ENCODE results near the gene GABBR2.
"Not testable (repeated sequence)": the region's sequence is repeated elsewhere in the genome, so short reads cannot be mapped to it uniquely, and the experiment has no call there.

GABBR2 gene

DNA sequence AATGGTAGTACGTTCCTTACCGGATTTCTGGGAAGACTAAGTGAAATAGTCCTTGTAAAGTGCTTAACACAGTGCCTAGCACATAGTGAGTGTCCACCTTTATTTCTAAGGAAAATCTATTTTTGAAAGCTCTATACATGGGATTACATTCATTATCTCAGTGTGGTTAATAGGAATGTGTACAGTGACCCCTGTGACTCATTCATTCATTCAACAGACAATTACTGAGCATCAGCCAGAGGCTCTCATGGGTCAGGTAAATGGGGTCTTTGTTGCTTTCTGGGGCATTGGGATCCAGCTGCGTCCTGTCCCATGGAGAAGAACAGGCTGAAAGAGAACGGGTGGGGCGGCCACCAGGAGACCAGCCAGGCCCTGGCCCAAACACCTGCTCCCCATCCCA is 227.1 kb downstream of the GABBR2 start:
- no peak for DNase-seq (ENCODE audit: low read depth in 2 of 2)

DNA sequence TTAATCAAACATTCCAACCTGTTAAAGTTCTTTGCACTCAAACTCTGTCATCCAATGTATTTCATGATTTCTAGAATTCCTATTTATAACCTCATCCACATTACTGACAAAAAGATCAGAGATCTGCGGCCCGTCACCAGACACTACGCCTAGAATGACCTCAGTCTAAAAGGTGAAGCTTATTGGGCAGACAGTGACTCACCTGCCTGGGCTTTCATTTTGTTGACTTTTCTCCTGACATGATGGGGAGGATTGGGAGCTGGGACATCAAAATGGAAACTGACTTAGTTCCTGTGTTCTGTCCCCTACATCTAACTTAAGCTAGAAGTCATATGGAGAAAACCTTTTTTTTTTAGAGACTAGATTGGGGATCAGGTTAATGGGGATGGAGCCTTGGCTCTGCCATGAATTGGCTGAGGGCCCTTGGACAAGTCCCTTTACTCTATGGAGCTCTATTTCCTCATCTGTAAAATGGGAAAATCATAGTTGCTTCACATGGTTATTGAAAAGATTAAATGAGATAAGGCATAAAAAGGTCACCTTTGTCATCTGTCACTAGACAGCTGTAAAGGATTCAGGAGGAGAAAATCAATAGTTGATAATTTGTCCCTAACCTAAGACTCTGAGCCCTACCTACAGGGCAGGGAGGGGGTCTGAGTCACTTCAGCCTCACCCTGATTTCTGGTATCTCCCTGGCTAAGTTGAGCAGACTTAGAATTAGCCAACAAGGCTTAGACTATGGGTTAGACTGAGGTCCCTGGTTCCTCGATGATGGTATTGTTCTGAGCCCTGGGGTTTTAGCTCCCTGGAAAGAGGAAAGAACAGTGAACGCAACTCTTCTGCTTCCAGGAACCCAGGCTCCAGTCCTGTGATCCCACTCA is 228.5 kb downstream of the GABBR2 start:
- no peak for DNase-seq (ENCODE audit: low read depth in 2 of 2)

DNA sequence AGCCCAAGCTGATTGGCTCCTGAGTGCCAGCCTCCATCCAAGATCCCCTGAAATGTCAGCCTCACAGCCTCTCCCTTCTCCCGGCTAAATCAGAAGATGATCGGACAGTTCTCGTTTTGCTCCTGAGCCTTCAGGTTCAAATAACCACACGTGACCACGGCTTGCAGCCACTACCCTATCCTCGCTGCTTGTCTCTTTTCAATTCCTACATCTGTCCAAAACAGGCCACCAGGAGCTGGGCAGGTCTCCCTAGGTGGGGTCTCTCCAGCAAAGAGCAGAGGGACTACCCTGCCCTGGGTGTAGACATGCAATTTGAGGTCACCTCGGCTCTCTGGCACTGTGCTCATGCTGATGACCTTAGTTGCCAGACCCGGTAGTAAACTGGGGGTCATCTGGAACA is 229.3 kb downstream of the GABBR2 start:
- no peak for DNase-seq (ENCODE audit: low read depth in 2 of 2)

DNA sequence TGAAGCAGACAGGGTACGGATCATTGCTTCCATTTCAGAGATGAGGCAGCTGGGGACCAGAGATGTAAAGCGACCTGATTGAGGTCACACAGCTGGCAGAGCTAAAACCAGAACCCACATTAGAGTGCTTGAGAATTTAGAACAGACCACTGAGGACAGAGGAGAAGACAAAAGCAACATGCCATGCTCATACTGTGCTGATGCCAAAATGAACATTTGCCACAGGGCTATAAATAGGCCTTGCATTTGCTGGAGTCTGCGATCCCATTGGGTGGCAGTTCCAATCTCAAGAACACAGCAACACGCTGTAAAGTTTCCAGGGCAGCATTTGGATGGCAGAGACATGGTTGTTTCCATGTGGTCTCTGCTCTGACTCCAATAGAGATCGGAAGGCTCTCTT is 230.9 kb downstream of the GABBR2 start:
- DNase-seq (ENCODE audit: low read depth in 2 of 2), result no peak

DNA sequence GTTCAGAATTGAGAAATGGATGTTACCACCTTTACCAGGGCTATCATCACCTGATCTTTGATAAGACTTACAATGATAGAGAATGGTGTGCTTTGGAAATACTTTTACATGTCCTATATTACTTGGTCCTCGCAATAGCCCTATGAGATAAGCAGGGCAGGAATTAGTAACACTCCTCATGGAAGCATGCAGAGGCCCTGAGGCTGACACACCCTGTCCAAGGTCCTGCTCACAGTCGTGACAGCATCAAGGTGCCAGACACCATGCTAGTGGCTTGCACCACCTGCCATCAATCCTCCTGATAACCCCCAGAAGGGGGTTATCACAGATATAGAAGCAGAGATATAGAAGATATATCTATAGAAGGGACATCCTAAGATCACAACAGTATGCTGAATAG is 236.5 kb downstream of the GABBR2 start:
- DNase-seq (ENCODE audit: low read depth in 2 of 2), result no peak

DNA sequence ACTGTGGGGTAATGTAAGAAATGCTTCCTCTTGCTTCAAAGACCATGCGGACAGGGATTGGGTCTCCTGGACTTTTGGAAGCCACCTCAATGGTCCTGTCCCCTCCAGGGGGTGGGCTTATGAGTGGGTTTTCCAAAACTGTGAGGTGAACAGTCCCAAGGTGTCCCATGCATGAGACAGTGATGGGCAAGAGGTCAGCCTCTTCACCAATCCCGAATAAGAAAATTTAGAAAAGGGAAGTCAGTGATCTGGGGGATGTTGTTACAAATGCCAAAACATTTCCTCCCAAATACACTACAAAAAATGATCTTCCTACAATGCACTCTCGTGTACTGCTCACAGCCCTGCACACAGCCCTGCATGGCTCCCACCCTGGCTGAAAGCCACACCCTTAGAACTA is 237.6 kb downstream of the GABBR2 start:
- no peak for DNase-seq (ENCODE audit: low read depth in 2 of 2)

DNA sequence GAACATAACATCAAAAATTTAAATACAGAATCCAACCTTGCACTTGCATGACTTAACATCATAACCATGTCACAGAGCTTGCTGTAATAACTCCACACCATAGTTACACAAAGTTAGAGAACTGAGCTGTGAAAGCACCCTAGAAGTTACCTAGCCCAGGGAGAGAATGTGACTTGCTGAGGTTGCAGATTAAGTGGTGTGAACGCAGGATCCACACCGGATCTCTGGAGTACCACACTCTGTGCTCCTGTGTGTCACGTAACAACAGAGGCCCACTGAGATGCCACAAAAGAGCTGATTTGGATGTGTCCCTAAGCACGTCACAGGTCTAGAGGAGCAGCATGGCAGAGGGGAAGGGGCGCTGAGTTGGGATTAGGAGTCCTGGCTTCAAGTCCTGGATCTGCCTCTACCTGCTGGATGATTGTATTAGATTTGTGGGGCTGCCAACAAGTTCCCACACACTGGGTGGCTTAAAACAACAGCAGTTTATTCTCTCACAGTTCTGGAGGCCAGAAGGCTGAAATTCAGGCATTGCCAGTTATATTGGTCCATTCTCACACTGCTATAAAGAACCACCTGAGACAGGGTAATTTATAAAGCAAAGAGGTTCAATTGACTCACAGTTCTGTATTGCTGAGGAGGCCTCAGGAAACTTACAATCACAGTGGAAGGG is 240.0 kb downstream of the GABBR2 start:
- no peak for DNase-seq (ENCODE audit: low read depth in 2 of 2)

DNA sequence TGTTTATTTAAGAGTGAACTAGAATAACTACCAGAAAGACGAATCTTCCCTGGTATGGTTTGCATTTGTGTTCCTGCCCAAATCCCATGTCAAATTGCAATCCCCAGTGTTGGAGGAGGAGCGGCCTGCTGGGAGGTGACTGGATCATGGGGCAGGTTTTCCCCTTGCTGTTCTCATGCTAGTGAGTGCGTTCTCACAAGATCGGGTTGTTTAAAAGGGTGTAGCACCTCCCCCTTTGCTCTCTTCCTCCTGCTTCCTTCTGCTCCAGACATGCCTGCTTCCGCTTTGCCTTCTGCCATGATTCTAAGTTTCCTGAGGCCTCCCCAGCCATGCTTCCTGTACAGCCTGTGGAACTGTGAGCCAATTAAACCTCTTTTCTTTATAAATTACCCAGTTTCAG is 242.9 kb downstream of the GABBR2 start:
- no peak for DNase-seq (ENCODE audit: low read depth in 2 of 2)

DNA sequence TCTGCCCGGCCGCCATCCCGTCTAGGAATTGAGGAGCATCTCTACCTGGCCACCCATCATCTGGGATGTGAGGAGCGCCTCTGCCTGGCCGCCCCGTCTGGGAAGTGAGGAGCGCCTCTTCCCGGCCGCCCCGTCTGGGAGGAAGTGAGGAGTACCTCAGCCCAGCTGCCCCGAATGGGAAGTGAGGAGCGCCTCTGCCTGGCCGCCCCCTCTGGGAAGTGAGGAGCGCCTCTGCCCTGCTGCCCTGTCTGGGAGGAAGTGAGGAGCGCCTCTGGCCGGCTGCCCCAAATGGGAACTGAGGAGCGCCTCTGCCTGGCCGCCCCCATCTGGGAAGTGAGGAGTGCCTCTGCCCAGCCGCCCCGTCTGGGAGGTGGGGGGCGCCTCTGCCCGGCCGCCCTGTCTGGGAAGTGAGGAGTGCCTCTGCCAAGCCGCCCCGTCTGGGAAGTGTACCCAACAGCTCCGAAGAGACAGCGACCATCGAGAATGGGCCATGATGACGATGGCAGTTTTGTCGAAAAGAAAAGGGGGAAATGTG is 244.5 kb downstream of the GABBR2 start:
- DNase-seq (ENCODE audit: low read depth in 2 of 2), result not testable (repeated sequence)

DNA sequence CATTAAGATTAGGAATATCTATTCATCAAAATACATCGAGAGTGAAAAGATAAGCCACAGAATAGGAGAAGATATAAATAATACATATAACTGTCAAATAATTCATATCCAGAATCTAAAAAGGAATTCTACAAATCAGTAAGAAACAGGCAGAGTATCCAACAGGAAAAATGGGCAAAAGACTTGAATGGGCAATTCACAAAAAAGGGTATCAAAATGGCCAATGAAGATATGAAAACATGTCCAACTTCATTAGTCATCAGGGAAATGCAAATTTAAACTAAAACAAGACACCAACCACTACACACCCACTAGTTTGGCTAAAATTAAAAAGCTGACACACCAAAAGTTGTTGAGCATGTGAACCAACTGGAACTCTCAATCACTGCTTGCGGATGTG is 246.4 kb downstream of the GABBR2 start:
- DNase-seq (ENCODE audit: low read depth in 2 of 2), result no peak

DNA sequence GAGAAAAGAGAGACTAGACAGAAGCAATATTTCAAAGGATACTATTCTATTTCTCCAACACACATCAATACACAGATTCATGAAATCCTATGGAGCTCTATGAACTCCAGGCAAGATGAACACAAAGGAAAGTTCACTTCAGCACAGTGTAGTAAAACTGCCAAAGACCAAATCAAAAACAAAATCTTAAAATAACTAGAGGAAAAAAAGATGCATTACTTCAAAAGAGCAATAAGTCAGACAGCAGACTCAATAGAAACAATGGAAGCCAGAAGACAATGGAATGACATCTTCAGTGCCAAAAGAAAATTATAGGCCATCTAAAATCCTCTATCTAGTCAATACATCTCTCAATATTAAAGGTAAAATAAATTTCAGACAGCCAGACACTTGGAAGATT is 248.0 kb downstream of the GABBR2 start:
- DNase-seq (ENCODE audit: low read depth in 2 of 2), result no peak

DNA sequence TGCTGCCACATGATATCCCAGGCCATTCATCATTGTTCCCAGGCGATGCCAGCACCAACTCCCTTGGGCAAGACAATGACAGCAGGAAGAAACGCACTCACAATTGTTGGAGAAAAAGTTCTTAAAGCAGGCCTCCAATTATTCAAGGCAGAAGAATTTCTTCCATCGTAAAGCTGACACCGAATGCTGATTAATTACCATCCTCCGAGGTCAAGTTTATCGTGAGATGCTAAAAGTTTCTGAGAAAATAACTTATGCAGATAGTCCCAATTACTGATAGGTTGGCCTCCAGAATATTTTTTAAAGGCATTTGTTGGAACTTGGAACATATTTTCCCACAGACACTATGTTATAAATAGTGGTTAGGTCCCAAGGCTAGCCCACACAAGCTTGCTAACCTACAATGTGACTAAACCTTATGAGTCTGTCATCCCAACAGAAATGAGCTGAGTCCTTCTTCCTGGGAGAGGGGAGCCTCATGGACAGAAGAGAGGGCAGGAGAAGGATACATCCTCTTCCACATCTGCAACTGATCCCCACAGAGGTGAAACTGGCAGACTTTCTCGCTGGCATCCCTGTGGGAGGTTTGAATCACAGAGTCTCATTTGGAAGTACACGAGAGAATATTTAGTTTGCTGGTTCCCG is 250.9 kb downstream of the GABBR2 start:
- no peak for DNase-seq (ENCODE audit: low read depth in 2 of 2)

DNA sequence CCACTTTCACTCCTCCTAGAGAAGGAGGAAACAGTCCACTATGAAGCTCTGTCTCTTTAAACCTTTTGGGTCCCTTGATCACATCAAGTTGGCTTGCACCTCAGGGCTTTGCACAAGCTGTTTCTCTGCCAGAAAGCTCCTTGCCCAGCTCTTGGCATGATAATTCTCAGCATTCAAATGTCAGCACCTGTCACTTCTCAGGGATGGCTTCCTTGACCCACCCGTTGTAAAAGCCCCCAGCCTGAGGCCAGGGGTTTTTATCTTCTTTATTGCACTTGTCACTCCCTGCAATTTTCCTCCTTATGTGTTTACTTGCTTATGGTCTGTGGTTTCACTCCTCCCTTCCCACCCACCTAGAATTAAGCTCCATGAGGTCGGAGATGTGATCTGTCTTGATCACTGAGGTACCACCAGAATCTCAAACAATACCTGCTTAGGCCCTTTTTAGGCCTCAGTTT is 252.6 kb downstream of the GABBR2 start:
- no peak for DNase-seq (ENCODE audit: low read depth in 2 of 2)

DNA sequence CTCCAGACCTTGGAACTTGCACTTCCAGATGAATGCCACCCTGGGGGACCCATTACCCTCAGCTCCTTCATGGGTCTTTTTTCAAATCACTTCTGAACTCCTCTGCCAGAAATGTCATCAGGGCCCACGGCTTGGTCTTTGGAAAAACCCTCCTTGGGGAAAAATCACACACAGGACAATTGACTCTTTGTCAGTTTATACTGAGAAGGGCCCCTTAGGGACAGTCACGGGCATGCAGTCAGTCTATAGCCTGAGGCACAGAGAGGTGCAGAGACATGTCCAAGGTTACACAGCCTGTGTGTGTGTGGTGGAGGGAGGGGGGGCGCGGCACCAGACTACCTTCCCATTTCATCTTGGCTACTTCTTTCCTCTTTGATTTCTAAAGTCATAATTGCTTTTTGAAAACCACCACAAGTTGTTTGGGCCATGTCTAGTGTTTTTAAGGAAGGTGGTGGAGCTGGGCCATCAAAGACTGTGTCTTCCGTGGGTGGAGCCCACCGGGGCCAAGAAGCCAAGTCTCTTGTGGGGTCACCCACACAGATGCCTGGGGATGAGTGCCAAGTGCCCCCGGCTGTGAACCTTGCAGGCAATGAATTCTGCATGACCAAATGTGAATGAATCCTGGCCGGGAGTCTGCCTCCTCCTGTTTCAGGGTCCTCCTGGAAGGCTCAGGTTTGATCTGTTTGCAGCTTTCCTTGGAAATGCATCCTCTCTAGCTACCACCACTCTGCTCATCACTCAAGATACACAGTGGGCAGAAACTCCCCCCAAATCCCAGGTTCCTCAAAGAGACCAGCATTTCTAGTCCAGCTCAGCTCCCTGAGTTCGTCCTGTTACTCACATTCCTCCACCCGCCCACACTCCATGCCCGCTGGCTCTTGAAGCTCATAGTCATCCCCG is 253.2 kb downstream of the GABBR2 start:
- no peak for DNase-seq (ENCODE audit: low read depth in 2 of 2)

DNA sequence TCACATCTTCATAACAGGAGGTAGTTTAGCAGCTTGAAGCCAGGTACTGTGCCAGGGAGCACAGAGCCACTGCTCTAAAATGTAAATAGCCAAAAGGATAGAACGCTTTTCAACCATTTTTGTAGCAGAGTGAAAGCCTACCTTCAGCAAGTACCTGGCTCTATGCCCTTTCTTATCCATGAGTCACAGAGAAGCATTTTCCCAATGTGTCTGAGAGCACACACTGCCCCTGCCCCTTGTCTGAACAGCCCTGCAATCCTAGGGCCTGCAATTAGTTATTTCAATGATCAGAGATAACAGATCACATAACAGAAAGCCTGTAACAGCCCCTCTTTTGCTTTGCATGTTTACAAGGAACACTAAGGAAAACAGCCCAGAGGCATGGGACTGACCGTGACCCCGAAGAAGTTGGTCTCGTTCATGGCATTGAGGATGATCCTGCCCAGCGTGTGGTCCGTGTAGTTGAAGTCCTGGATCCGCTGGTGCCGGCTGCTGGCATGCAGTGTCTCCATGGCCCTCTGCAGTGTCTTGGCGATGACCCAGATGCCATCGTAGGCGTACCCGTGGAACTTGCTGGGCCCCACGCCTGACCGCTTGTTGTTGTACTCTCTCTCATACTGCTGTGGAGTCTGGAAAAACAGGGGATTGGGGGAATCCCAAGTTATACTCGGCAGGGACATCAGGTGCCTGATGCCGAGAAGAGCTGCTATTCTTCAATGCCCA is 255.0 kb downstream of the GABBR2 start:
- no peak for DNase-seq (ENCODE audit: low read depth in 2 of 2)

DNA sequence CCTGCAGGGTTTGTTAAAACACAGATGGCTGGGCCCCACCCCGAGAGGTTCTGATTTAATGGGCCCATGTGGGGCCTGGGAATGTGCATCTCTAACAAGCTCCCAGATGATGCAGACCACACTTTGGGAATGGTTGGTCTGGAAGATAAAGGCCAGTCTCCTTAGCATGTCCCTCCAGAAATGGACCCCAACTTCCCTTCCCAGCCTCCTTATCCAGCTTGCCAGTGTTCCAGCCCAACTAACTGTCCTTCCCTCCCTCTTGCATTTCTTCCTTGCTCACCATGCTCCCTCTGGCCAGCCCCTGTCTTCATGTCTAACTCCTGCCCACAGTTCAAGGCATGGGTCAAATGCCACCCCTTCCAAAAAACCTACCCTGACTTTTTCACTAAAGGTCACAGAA is 257.2 kb downstream of the GABBR2 start:
- no peak for DNase-seq (ENCODE audit: low read depth in 2 of 2)

DNA sequence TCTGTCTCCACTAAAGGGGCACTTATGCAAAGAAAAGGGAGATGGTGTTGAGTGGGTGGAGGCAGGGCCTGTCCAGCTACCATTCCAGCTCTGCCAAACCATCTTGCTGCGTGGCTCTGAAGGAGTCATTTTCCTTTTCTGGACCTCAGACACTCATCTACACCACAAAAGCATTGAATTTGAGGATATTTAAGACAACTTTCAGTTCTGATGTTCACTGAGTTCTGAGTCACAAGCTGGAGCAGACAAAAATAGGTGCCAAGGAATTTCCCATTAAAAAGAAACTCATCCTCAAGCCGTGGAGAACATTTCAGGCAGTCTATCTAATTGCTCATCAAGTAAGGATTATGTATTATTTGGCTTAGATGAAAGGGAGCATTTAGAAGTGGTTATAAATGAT is 258.2 kb downstream of the GABBR2 start:
- no peak for DNase-seq (ENCODE audit: low read depth in 2 of 2)

DNA sequence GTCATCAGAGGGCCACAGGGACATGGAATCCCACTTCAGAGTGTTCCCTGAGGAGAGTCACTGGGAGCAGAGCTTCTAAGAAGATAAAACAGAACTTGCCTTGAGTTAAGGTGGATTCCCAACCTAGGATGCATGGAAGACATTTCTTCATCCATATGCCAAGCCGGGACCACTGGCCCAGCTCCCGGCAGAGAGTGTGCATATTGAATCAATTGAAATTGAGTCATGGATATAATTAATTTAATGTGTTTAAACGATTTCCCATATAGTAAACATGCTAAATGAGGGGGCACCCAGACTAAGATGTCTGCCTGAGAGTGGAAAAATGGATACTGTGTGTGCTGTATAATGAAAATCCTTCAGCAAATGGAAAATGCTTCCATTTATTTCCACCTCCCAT is 258.9 kb downstream of the GABBR2 start:
- no peak for DNase-seq (ENCODE audit: low read depth in 2 of 2)

DNA sequence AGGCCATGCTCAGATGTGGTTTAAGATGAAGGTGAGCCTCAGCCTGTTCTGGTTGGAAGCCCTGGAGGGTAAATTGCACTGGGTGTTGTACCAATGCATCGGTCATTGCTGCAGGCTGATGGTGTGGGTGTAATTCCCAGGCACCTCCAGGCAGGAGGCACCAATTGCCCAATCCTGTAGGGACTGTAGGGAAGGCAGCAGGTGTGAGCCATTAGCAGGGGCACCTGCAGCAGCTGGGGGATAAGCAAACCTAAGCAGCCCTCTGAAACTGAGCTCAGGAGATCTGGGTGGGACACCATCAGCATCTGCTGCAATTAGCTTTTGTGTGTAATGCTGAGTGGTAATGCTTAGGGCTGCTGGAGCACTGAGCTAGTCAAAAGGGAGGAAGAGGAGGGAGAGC is 263.2 kb downstream of the GABBR2 start:
- DNase-seq (ENCODE audit: low read depth in 2 of 2), result no peak

DNA sequence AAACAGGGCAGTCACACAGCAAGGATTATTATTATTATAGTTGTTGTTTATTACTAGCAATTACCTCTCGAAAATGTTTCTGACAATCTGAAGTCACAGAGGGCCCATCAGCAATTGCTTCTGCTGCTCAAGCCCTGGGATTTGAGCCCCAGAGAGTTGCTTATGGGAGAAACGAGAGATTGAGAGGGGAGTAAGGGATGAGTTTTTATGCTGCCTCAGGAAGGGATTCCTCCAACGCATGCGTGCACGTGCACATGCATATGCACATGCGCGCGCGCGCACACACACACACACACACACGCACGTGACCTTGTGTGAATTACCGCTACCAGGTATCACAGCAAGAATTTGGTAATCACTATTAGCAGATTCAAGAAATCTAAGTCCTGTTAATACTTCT is 264.1 kb downstream of the GABBR2 start:
- no peak for DNase-seq (ENCODE audit: low read depth in 2 of 2)

DNA sequence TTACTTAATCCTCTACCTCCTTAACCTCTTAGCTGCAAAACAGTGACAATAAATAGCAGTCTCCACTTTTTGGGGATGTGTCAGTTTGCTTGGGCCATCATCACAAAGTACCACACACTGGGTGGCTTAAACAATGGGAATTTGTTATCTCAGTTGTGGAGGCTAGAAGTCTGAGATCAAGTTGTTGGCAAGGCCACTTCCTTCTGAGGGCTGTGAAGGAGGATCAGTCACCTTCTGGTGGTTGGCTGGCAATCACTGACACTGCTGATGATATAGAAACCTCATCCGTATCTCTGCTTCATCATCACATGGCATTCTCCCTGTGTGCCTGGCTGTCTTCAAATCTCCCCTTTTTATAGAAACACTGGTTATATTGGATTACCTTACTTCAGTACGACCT is 266.2 kb downstream of the GABBR2 start:
- DNase-seq (ENCODE audit: low read depth in 2 of 2), result no peak

Measured in stimulated activated CD4-positive, alpha-beta T cell treated with anti-CD3 and anti-CD28 coated beads, Interleukin-12 subunit alpha, Interleukin-12 subunit beta, amount 100 ng/mL, for 24 hours (primary cell).